ENCODE measurements around the gene FARS2. TPM values are rescaled to one million over a fixed set of nuclear protein-coding genes. Genes with fewer than 3 reads are reported as not detected.

FARS2 gene
- total and polyA plus RNA-seq, 9 of the 15 experiments (the other 6 are each of a cell fraction or from before 2014, with no cell fraction given): 16.5 to 62.2 (median 27.0) TPM

GRCh38 chr6:5260111-5260620 lies 1.1 kb upstream of the FARS2 start:
- ChIA-PET CTCF (ENCODE audit: low intra/inter-chr PET ratio) (interaction anchor here (1.1 kb wide), 1 partner anchor 44 kb away, joined by 4 read pairs; no protein-coding TSS in a partner anchor), POLR2A (interaction anchor here (0.5 to 1.8 kb wide), 6 partner anchors 10 to 1357 kb away, joined by 3 to 9 read pairs (median 4); no protein-coding TSS in a partner anchor)
- peaks cover 6 to 7% of the 10 kb centered on the region in 2 experiments; a peak in 4 of 5 replicates for H3K4me1 ChIP-seq (replicated peaks in 1 of 2; ENCODE audit: control insufficient read depth in 2 of 2, insufficient read depth in 2 of 2, low read length in 2 of 2)
- peaks cover 27% of the 10 kb centered on the region for H3K36me3 ChIP-seq (ENCODE audit: control insufficient read depth, insufficient read depth, low read length)
- in situ Hi-C loops (cut with MboI) (no loop called here), intact Hi-C loops (cut with micrococcal nuclease) (loop anchor here (2.0 to 5.0 kb wide), 2 partner anchors 29 to 42 kb away; no protein-coding TSS in a partner anchor)
- H3K27ac ChIP-seq (ENCODE audit: extremely low read depth, low read depth, low read length): peak overlapping the region; percentile 98
- H3K4me2 ChIP-seq (ENCODE audit: insufficient read depth, low read length): peak overlapping the region; percentile 93
- peak; percentile 89 for ATAC-seq
- no peaks in the 10 kb centered on the region for H3K9me3 ChIP-seq (replicated peaks; ENCODE audit: control insufficient read depth, insufficient read depth, low read depth, low read length)
- peak overlapping the region; percentile 75 to 95 for H3K9ac ChIP-seq (ENCODE audit: insufficient read depth in 1 of 2, low read depth in 2 of 2, low read length in 2 of 2)
- no TSS peak for BruUV-seq (replicated peaks)
- H3K27me3 ChIP-seq (ENCODE audit: control insufficient read depth in 2 of 2, insufficient read depth in 2 of 2, low read length in 2 of 2): no peaks in the 10 kb centered on the region
- peak overlapping the region; percentile 76 for H3K4me3 ChIP-seq
- peak; percentile 86 for FAIRE-seq
- no peaks in the 10 kb centered on the region for H3K9me1 ChIP-seq (ENCODE audit: control insufficient read depth, insufficient read depth, low read length)
- 2% methylated on average over 13 of the region's 22 CpGs for WGBS (ENCODE audit: insufficient coverage, low coverage, missing lambda C conversion rate)
- no peaks in the 10 kb centered on the region for H4K20me1 ChIP-seq (replicated peaks; ENCODE audit: control insufficient read depth, insufficient read depth, low read length)
- peaks cover 75% of the 10 kb centered on the region for H3K79me2 ChIP-seq (ENCODE audit: control insufficient read depth, insufficient read depth, low read length)
- peak; percentile 79 to 88 (median 84) for DNase-seq (ENCODE audit: extremely low read depth in 1 of 4, low spot score in 3 of 4)
- peak overlapping the region; percentile 99 for H2AFZ ChIP-seq (ENCODE audit: low read depth, low read length)
- peak; percentile 98 for TF ChIP-seq PRDM10 (IDR thresholded peaks at IDR 0.05; ENCODE audit: partially characterized antibody)
- TF ChIP-seq TRIM24 (IDR thresholded peaks at IDR 0.05): no peak
- peak; percentile 60; the same call in 1 of the 2 replicates for TF ChIP-seq TCF7L2 (IDR thresholded peaks at IDR 0.05; ENCODE audit: low read depth, low read length)
- TF ChIP-seq POLR2H (tag; IDR thresholded peaks at IDR 0.05; ENCODE audit: low read depth): 0 out of 2 replicates have a peak, but pooled peaks have one; percentile 10
- peak; percentile 72 for TF ChIP-seq ZNF766 (CRISPR knock-in tag; conservative IDR thresholded peaks at IDR 0.05)
- TF ChIP-seq BCLAF1 (IDR thresholded peaks at IDR 0.05; ENCODE audit: borderline replicate concordance in 1 of 2, control insufficient read depth in 1 of 2, low read depth in 2 of 2, low read length in 1 of 2): no peak
- peak; percentile 18; the same call in 1 of the 2 replicates for TF ChIP-seq EHMT2 (IDR thresholded peaks at IDR 0.05)
- no peak for TF ChIP-seq TAF9B (IDR thresholded peaks at IDR 0.05; ENCODE audit: partially characterized antibody)
- TF ChIP-seq ZNF639 (CRISPR knock-in tag; conservative IDR thresholded peaks at IDR 0.05 in 1 of 2, IDR thresholded peaks at IDR 0.05 in 1 of 2): no peak
- TF ChIP-seq RAD21 (CRISPR knock-in tag; conservative IDR thresholded peaks at IDR 0.05 in 1 of 2, IDR thresholded peaks at IDR 0.05 in 1 of 2): 0 out of 4 replicates have a peak, but pooled peaks of 1 of the 2 experiments have one; percentile 14
